NT2/D1 (cell line): ENCODE measurements around the gene TAS2R20.

Experiments
- SUZ12 ChIP-seq: IDR thresholded peaks from 2 replicates; pipeline ENCODE4 v1.6.1; 2011; ENCODE audit not compliant: insufficient read length, insufficient read depth; ENCODE audit errors: extremely low read depth
- ZNF274 ChIP-seq: IDR thresholded peaks from 2 replicates; pipeline ENCODE4 v1.6.1; 2011; ENCODE audit warnings: mild to moderate bottlenecking, low read depth, low read length

- no peak for TF ChIP-seq SUZ12
- TF ChIP-seq ZNF274, result no peak
Observed at GRCh38 chr12:11007608-11008007, 9.5 kb upstream of the TAS2R20 start.
